ENCODE results near the gene DENND11. TPM values are rescaled to one million over a fixed set of nuclear protein-coding genes. Genes with fewer than 3 reads are reported as not detected.

Gene DENND11
- total and polyA plus RNA-seq, 9 of the 15 experiments (the other 6 are each of a cell fraction or from before 2014, with no cell fraction given), result 0.07 to 1.1 (median 0.36) TPM

- no peak for TF ChIP-seq ARID3A (IDR thresholded peaks at IDR 0.05; ENCODE audit: borderline replicate concordance, low read depth, low read length)
- no peak for TF ChIP-seq ZNF263 (CRISPR knock-in tag; IDR thresholded peaks at IDR 0.05; ENCODE audit: borderline replicate concordance)
- no peak for TF ChIP-seq ZNF395 (CRISPR knock-in tag; IDR thresholded peaks at IDR 0.05)
- no peak for TF ChIP-seq ID3 (CRISPR knock-in tag; IDR thresholded peaks at IDR 0.05)
- no peak for TF ChIP-seq ID3 (tag; IDR thresholded peaks at IDR 0.05)
- TF ChIP-seq HEY1 (CRISPR knock-in tag; IDR thresholded peaks at IDR 0.05; ENCODE audit: borderline replicate concordance), result no peak
These were observed 15.9 kb downstream of the DENND11 start (continued) for GRCh38 chr7:141686074-141686473.
